ENCODE results near the gene PRADC1.

PRADC1 gene

GRCh38 chr2:73238149-73238548 is 5.1 kb upstream of the PRADC1 start:
- WGBS (ENCODE audit: extremely low coverage, insufficient coverage, insufficient read length), result no CpG with 5 or more reads among the region's 3 CpGs

DNA sequence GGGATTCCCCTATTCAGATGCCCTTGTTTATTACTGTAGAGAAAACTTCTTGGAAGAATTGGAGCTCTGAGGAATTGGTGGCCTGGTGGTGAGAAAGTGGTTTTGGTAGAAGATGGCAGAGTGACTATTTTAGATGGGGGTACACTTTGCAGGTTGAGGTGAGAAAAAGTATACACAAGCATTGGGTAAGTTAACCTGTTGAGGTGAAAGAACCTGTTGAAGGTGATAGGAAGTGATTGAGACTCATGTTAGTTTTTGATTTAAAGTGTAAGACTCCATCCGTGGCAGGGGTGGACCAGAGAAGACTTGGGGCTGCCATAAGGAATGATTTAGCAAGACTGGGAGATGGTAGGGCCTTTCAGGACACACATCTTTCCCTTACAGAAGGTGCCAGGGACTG is 4.1 kb upstream of the PRADC1 start:
- no CpG with 5 or more reads among the region's 1 CpG for WGBS (ENCODE audit: extremely low coverage, insufficient coverage, insufficient read length)

More at GRCh38 chr2:73238149-73238548, 5.1 kb upstream of the PRADC1 start:
- no peak for DNase-seq
- H3K36me3 ChIP-seq (ENCODE audit: control insufficient read depth in 1 of 2, insufficient read depth in 2 of 2, low read length in 2 of 2), result peaks cover 4 to 15% of the 10 kb centered on the region in 2 experiments
- H3K4me3 ChIP-seq (ENCODE audit: low read depth, low read length), result no peak overlapping the region
- no peak overlapping the region for H3K27ac ChIP-seq (ENCODE audit: low read depth, low read length)
- no peak overlapping the region for H4K8ac ChIP-seq (ENCODE audit: low read depth, low read length)
- H2BK120ac ChIP-seq (ENCODE audit: insufficient read depth, low read length, poor library complexity), result no peak overlapping the region
- H2BK12ac ChIP-seq (ENCODE audit: low read length), result no peak overlapping the region
- H3K9ac ChIP-seq (ENCODE audit: low read length), result no peak overlapping the region
- H3K23ac ChIP-seq (ENCODE audit: low read length), result no peak overlapping the region
- H3K27me3 ChIP-seq (ENCODE audit: insufficient read depth, low read length), result no peaks in the 10 kb centered on the region
- H2BK5ac ChIP-seq (ENCODE audit: low read depth, low read length, poor library complexity), result no peak overlapping the region
- H3K4me2 ChIP-seq (ENCODE audit: low read length), result no peak overlapping the region
- peaks cover 7 to 8% of the 10 kb centered on the region in 2 experiments for H3K4me1 ChIP-seq (ENCODE audit: control insufficient read depth in 1 of 2, insufficient read depth in 2 of 2, low read length in 2 of 2)
- no peak overlapping the region for H2AFZ ChIP-seq (ENCODE audit: insufficient read depth, low read length, poor library complexity)
- H3K14ac ChIP-seq (ENCODE audit: low read length), result no peak overlapping the region
- no peak overlapping the region for H4K91ac ChIP-seq (ENCODE audit: low read depth, low read length)
- H3K18ac ChIP-seq (ENCODE audit: low read length), result no peak overlapping the region
- no peak overlapping the region for H2AK5ac ChIP-seq (ENCODE audit: low read length)
- H3K4ac ChIP-seq (ENCODE audit: low read depth, low read length), result peak overlapping the region; percentile 27
- peaks cover 11% of the 10 kb centered on the region for H3K79me1 ChIP-seq (ENCODE audit: low read length)
- no peak overlapping the region for H4K12ac ChIP-seq (ENCODE audit: low read depth, low read length)
- H3K79me2 ChIP-seq (ENCODE audit: control insufficient read depth, insufficient read depth, low read length, poor library complexity), result peaks cover 24% of the 10 kb centered on the region
- no peaks in the 10 kb centered on the region for H3K9me3 ChIP-seq (ENCODE audit: insufficient read depth, low read depth, low read length)

GRCh38 chr2:73235315-73236028 is 2.4 kb upstream of the PRADC1 start:
- Histone ChIP-seq H3K9me3 (ENCODE audit: insufficient read depth, low read depth, low read length) (no peaks in the 10 kb centered on the region), H3K4me1 (ENCODE audit: control insufficient read depth in 1 of 2, insufficient read depth in 2 of 2, low read length in 2 of 2) (peaks cover 11 to 12% of the 10 kb centered on the region in 2 experiments), H3K23ac (ENCODE audit: low read length) (no peak overlapping the region), H3K14ac (ENCODE audit: low read length) (no peak overlapping the region), H3K36me3 (ENCODE audit: control insufficient read depth in 1 of 2, insufficient read depth in 2 of 2, low read length in 2 of 2) (peaks cover 2 to 12% of the 10 kb centered on the region in 2 experiments), H3K79me2 (ENCODE audit: control insufficient read depth, insufficient read depth, low read length, poor library complexity) (peaks cover 24% of the 10 kb centered on the region), H3K18ac (ENCODE audit: low read length) (no peak overlapping the region), H3K4me3 (ENCODE audit: low read depth, low read length) (peak overlapping the region; percentile 87), H3K27ac (ENCODE audit: low read depth, low read length) (no peak overlapping the region), H2AFZ (ENCODE audit: insufficient read depth, low read length, poor library complexity) (no peak overlapping the region), H2AK5ac (ENCODE audit: low read length) (no peak overlapping the region), H2BK12ac (ENCODE audit: low read length) (no peak overlapping the region), H4K8ac (ENCODE audit: low read depth, low read length) (no peak overlapping the region), H3K4ac (ENCODE audit: low read depth, low read length) (peak overlapping the region; percentile 76), H2BK120ac (ENCODE audit: insufficient read depth, low read length, poor library complexity) (no peak overlapping the region), H3K4me2 (ENCODE audit: low read length) (peak overlapping the region; percentile 92), H4K91ac (ENCODE audit: low read depth, low read length) (no peak overlapping the region), H3K79me1 (ENCODE audit: low read length) (peaks cover 13% of the 10 kb centered on the region), H2BK5ac (ENCODE audit: low read depth, low read length, poor library complexity) (no peak overlapping the region), H3K27me3 (ENCODE audit: insufficient read depth, low read length) (no peaks in the 10 kb centered on the region), H4K12ac (ENCODE audit: low read depth, low read length) (no peak overlapping the region), H3K9ac (ENCODE audit: low read length) (peak overlapping the region; percentile 93)
- no CpG with 5 or more reads among the region's 11 CpGs for WGBS (ENCODE audit: extremely low coverage, insufficient coverage, insufficient read length)
- no peak for DNase-seq

More for the DNA sequence above, 4.1 kb upstream of the PRADC1 start:
- no peak overlapping the region for H3K9ac ChIP-seq (ENCODE audit: low read length)
- no peak overlapping the region for H4K12ac ChIP-seq (ENCODE audit: low read depth, low read length)
- H3K4ac ChIP-seq (ENCODE audit: low read depth, low read length), result peak overlapping the region; percentile 86
- peaks cover 11 to 12% of the 10 kb centered on the region in 2 experiments for H3K4me1 ChIP-seq (ENCODE audit: control insufficient read depth in 1 of 2, insufficient read depth in 2 of 2, low read length in 2 of 2)
- H4K91ac ChIP-seq (ENCODE audit: low read depth, low read length), result no peak overlapping the region
- no peak for DNase-seq
- no peak overlapping the region for H3K4me2 ChIP-seq (ENCODE audit: low read length)
- H3K9me3 ChIP-seq (ENCODE audit: insufficient read depth, low read depth, low read length), result no peaks in the 10 kb centered on the region
- H4K8ac ChIP-seq (ENCODE audit: low read depth, low read length), result no peak overlapping the region
- no peak overlapping the region for H2BK12ac ChIP-seq (ENCODE audit: low read length)
- no peaks in the 10 kb centered on the region for H3K27me3 ChIP-seq (ENCODE audit: insufficient read depth, low read length)
- H3K36me3 ChIP-seq (ENCODE audit: control insufficient read depth in 1 of 2, insufficient read depth in 2 of 2, low read length in 2 of 2), result peaks cover 2 to 12% of the 10 kb centered on the region in 2 experiments
- peaks cover 13% of the 10 kb centered on the region for H3K79me1 ChIP-seq (ENCODE audit: low read length)
- no peak overlapping the region for H2AK5ac ChIP-seq (ENCODE audit: low read length)
- no peak overlapping the region for H3K18ac ChIP-seq (ENCODE audit: low read length)
- H2BK120ac ChIP-seq (ENCODE audit: insufficient read depth, low read length, poor library complexity), result no peak overlapping the region
- H3K27ac ChIP-seq (ENCODE audit: low read depth, low read length), result no peak overlapping the region
- no peak overlapping the region for H3K14ac ChIP-seq (ENCODE audit: low read length)
- H2BK5ac ChIP-seq (ENCODE audit: low read depth, low read length, poor library complexity), result no peak overlapping the region
- H3K4me3 ChIP-seq (ENCODE audit: low read depth, low read length), result no peak overlapping the region
- H2AFZ ChIP-seq (ENCODE audit: insufficient read depth, low read length, poor library complexity), result no peak overlapping the region
- no peak overlapping the region for H3K23ac ChIP-seq (ENCODE audit: low read length)
- H3K79me2 ChIP-seq (ENCODE audit: control insufficient read depth, insufficient read depth, low read length, poor library complexity), result peaks cover 24% of the 10 kb centered on the region

- H4K91ac ChIP-seq (ENCODE audit: low read depth, low read length), result peak within 1 kb of the TSS; percentile 82
- WGBS (ENCODE audit: extremely low coverage, insufficient coverage, insufficient read length), result no CpG with 5 or more reads among the region's 69 CpGs
- no peak within 1 kb of the TSS for H2BK12ac ChIP-seq (ENCODE audit: low read length)
- peak within 1 kb of the TSS; percentile 93 for H3K9ac ChIP-seq (ENCODE audit: low read length)
- H3K4me2 ChIP-seq (ENCODE audit: low read length), result peak within 1 kb of the TSS; percentile 92
- peak within 1 kb of the TSS; percentile 20 for H2AK5ac ChIP-seq (ENCODE audit: low read length)
- H3K27ac ChIP-seq (ENCODE audit: low read depth, low read length), result peak within 1 kb of the TSS; percentile 74
- peak within 1 kb of the TSS; percentile 87 for H3K4me3 ChIP-seq (ENCODE audit: low read depth, low read length)
- no peaks in the 10 kb centered on the region for H3K9me3 ChIP-seq (ENCODE audit: insufficient read depth, low read depth, low read length)
- peak; percentile 81 to 90 for DNase-seq
- peak within 1 kb of the TSS; percentile 94 for H2AFZ ChIP-seq (ENCODE audit: insufficient read depth, low read length, poor library complexity)
- peaks cover 11 to 12% of the 10 kb centered on the region in 2 experiments for H3K4me1 ChIP-seq (ENCODE audit: control insufficient read depth in 1 of 2, insufficient read depth in 2 of 2, low read length in 2 of 2)
- H3K4ac ChIP-seq (ENCODE audit: low read depth, low read length), result peak within 1 kb of the TSS; percentile 76
- no peaks in the 10 kb centered on the region for H3K27me3 ChIP-seq (ENCODE audit: insufficient read depth, low read length)
- peaks cover 24% of the 10 kb centered on the region for H3K79me2 ChIP-seq (ENCODE audit: control insufficient read depth, insufficient read depth, low read length, poor library complexity)
- peak within 1 kb of the TSS; percentile 92 for H4K8ac ChIP-seq (ENCODE audit: low read depth, low read length)
- peak within 1 kb of the TSS; percentile 96 for H4K12ac ChIP-seq (ENCODE audit: low read depth, low read length)
- peaks cover 0 to 10% of the 10 kb centered on the region in 2 experiments for H3K36me3 ChIP-seq (ENCODE audit: control insufficient read depth in 1 of 2, insufficient read depth in 2 of 2, low read length in 2 of 2)
- H3K18ac ChIP-seq (ENCODE audit: low read length), result peak within 1 kb of the TSS; percentile 62
- no peak within 1 kb of the TSS for H3K23ac ChIP-seq (ENCODE audit: low read length)
- peaks cover 13% of the 10 kb centered on the region for H3K79me1 ChIP-seq (ENCODE audit: low read length)
- H2BK5ac ChIP-seq (ENCODE audit: low read depth, low read length, poor library complexity), result peak within 1 kb of the TSS; percentile 44
- peak within 1 kb of the TSS; percentile 16 for H2BK120ac ChIP-seq (ENCODE audit: insufficient read depth, low read length, poor library complexity)
- H3K14ac ChIP-seq (ENCODE audit: low read length), result peak within 1 kb of the TSS; percentile 69
Measured at GRCh38 chr2:73233932-73234832, 1.1 kb upstream of the PRADC1 start, which contains the start of gene CCT7. Gene CCT7 (plus strand): TSS chr2:73234308. CDS start chr2:73234379, 71 bp downstream.
